Psoas muscle (tissue), 8 donors: ENCODE results near the gene ACADVL. TPM values are rescaled to one million over a fixed set of nuclear protein-coding genes. Genes with fewer than 3 reads are reported as not detected.

Source experiments
- ATAC-seq, 4 donors: fragments of 200-7000 bp; cut with Tn5 transposase; one replicate each; pipeline ENCODE4 v1.9.1; 2020; ENCODE audit warnings: moderate library complexity in 3 of 4, mild to moderate bottlenecking in 2 of 4
- DNase-seq, 2 donors: peaks; one replicate each; pipeline ENCODE4 v3.0.0-alpha.2; 2020
- H3K27ac ChIP-seq: fragments of 200-600 bp; one replicate; pipeline ENCODE4 v1.8.0; 2022
- H3K27me3 ChIP-seq, 3 donors: fragments of 200-600 bp in 1 of 3; one replicate each; pipeline versions ENCODE4 v1.6.1 to v1.8.0; 2013 to 2022; ENCODE audit warnings: low read length in 2 of 3, mild to moderate bottlenecking in 2 of 3, moderate library complexity in 1 of 3; ENCODE audit not compliant: insufficient read depth in 3 of 3
- H3K36me3 ChIP-seq, 2 donors: fragments of 200-600 bp in 1 of 2; one replicate each; pipeline versions ENCODE4 v1.6.1 to v1.8.0; 2013 to 2022; ENCODE audit warnings: low read depth in 1 of 2, mild to moderate bottlenecking in 1 of 2, moderate library complexity in 1 of 2; ENCODE audit not compliant: insufficient read depth in 1 of 2
- H3K4me1 ChIP-seq: fragments of 200-600 bp; one replicate; pipeline ENCODE4 v1.8.0; 2022
- H3K4me3 ChIP-seq: fragments of 200-600 bp; one replicate; pipeline ENCODE4 v1.8.0; 2022; ENCODE audit warnings: mild to moderate bottlenecking
- H3K9me3 ChIP-seq: fragments of 200-600 bp; one replicate; pipeline ENCODE4 v1.8.0; 2022
- WGBS, 3 donors: extraction: QIAGEN DNeasy Blood & Tissue Kit; methylation state at CpG; one replicate each; pipeline versions ENCODE4 v1.1.6 to v1.1.7; 2013; 5-methylcytosine and 5-hydroxymethylcytosine counted together
- intact Hi-C, 2 donors: fragments of 100-400 bp; cut with DNase I; formaldehyde crosslinking; loops; one replicate each; pipeline versions ENCODE4 v1.11.0 to v1.14.2; 2022
- polyA plus RNA-seq, 3 donors: library from polyadenylated mRNA; stranded (reverse); fragments of 200-250 nt; gene quantifications; one replicate each; pipeline ENCODE4 v1.2.3, GENCODE V29; 2013
- total RNA-seq, 4 donors: library from RNA; stranded (reverse); fragmentation: NEBNext Ultra II Directional in 2 of 4; extraction: Animal tissue kit (Norgen Biotek cat#: 25700) in 2 of 4; gene quantifications; one replicate each; pipeline versions ENCODE4 v1.2.1 to v1.2.4, GENCODE V29; 2021 to 2023
- TF ChIP-seq, protein P1 (sequence below): fragments of 200-600 bp; IDR thresholded peaks from one replicate; pipeline ENCODE4 v1.8.0; 2022; ENCODE audit warnings: antibody characterized with exemption
- donor health status: healthy with polysubstance abuse.
- donor health status: DM: no; HTN: no; CAD: no; lungs with moderate emphysema.
- donor health status: Bipolar disorder and iron deficiency.
- donor health status: healthy.
- donor health status: DM: yes; HTN: yes; CAD: no.
- donor health status: DM: no; HTN: no; CAD: no.
- donor health status: DM: no; HTN: no; CAD: no.
- donor health status: DM: yes; HTN: yes; CAD: no.

ACADVL gene
- total and polyA plus RNA-seq, 7 donors = 538 to 1,310 (median 1,030) TPM

DNA sequence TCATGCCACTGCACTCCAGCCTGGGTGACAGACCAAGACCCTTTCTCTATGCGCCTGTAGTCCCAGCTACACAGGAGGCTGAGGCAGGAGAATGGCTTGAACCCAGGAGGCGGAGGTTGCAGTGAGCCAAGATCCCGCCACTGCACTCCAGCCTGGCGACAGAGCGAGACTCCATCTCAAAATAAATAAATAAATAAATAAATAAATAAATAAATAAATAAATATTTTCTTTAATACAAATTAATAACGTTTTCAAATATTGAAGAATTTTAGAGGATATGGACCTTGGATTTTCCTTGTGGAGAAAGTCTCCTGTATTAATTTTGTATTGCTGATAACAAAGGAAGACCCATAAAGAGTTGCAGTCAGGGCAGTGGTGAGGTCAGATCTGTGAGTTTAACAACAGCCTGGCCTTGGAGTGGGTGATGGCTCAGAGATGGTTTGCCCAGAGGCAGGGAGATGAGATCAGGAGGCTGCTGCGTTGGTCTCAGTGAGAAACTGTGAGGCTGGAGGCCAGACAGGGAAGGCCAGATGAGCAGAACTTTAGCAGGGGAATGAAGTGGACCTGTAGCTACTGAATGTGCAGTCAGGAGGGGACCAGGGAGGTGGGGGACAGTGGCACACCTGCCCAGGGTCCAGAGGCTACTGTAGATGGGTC, 36.2 kb upstream of the ACADVL start:
- TF ChIP-seq, protein P1, sequence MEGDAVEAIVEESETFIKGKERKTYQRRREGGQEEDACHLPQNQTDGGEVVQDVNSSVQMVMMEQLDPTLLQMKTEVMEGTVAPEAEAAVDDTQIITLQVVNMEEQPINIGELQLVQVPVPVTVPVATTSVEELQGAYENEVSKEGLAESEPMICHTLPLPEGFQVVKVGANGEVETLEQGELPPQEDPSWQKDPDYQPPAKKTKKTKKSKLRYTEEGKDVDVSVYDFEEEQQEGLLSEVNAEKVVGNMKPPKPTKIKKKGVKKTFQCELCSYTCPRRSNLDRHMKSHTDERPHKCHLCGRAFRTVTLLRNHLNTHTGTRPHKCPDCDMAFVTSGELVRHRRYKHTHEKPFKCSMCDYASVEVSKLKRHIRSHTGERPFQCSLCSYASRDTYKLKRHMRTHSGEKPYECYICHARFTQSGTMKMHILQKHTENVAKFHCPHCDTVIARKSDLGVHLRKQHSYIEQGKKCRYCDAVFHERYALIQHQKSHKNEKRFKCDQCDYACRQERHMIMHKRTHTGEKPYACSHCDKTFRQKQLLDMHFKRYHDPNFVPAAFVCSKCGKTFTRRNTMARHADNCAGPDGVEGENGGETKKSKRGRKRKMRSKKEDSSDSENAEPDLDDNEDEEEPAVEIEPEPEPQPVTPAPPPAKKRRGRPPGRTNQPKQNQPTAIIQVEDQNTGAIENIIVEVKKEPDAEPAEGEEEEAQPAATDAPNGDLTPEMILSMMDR = no peak
- 83 to 87% (median 87%) methylated on average over 7 of the region's 7 CpGs for WGBS, 3 donors
- Histone ChIP-seq H3K36me3 (no peaks in the 10 kb centered on the region), H3K27me3 (peaks cover 0 to 7% (median 0%) of the 10 kb centered on the region in 3 donors), H3K4me1 (no peaks in the 10 kb centered on the region), H3K4me3 (no peak overlapping the region), H3K9me3 (no peaks in the 10 kb centered on the region), H3K27ac (no peak overlapping the region)
- intact Hi-C loops = no loop called here
- ATAC-seq (no peak), DNase-seq (no peak)

DNA sequence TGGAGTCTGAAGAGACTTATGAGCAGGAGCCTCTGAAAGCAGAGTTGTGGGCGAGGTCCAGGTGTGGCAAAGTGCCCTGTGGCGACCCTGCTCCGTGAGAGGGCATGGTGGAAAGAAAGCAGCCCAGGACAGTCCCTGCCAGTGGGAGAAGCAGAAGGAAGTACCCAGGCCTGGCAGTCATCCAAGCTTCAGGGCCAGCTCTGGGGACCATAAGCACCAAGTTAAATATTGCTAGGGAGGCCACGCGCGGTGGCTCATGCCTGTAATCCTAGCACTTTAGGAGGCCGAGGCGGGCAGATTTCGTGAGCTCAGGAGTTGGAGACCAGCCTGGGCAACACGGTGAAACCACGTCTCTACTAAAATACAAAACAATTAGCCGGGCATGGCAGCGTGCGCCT, 35.6 kb upstream of the ACADVL start:
- ATAC-seq (no peak), DNase-seq (no peak)
- TF ChIP-seq, protein P1 = no peak
- no peak overlapping the region for H3K27ac ChIP-seq
- WGBS, 3 donors = 74 to 76% (median 75%) methylated on average over 14 of the region's 14 CpGs
- no peak overlapping the region for H3K4me3 ChIP-seq
- H3K9me3 ChIP-seq = no peaks in the 10 kb centered on the region
- peaks cover 0 to 7% (median 0%) of the 10 kb centered on the region in 3 donors for H3K27me3 ChIP-seq
- intact Hi-C loops = no loop called here
- H3K4me1 ChIP-seq = no peaks in the 10 kb centered on the region
- H3K36me3 ChIP-seq = no peaks in the 10 kb centered on the region

DNA sequence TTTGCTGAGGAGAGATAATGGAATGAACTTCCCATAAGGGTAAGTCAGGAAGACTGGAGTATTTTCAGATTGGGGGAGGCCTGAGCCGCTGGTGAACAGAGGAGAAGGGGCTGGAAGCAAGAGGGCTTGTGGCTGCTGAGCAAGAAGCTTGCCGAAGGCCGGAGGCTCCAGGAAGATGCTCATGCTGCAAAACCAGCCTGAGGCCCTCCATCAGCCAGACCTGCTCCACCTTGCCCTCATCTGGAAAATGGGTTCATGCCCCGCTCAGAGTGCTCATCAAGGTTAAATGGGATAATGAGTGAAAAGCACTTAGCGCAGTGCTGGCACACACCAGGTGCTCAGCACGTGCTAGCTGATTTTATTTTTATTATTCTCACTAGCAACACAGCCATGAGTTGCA, 35.1 kb upstream of the ACADVL start:
- Histone ChIP-seq H3K27me3 (peaks cover 0 to 3% (median 0%) of the 10 kb centered on the region in 3 donors), H3K4me3 (no peak overlapping the region), H3K27ac (no peak overlapping the region), H3K36me3 (no peaks in the 10 kb centered on the region), H3K9me3 (no peaks in the 10 kb centered on the region), H3K4me1 (no peaks in the 10 kb centered on the region)
- WGBS, 3 donors = 82 to 85% (median 84%) methylated on average over 6 of the region's 6 CpGs
- no peak for ATAC-seq
- intact Hi-C loops = no loop called here
- no peak for DNase-seq
- TF ChIP-seq, protein P1 = no peak

DNA sequence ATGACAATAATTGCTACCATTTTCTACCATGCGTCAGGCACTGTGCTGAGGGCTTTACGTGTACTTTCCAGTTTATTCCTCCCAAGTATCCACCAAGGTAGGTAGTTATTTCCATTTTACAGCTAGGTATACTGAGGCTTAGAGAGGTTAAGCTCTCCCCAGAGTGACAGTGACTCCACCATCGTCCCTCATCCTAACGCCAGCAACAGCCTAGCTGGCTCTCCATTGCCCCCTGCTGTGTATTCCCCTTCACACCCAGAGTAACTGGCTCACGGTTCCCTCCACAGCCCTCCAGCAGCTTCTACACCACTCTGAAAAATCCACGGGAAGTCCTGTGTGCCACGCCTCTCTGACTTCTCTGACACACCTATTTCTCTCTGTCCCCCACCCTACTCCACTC, 33.5 kb upstream of the ACADVL start:
- no peak for DNase-seq
- intact Hi-C loops = no loop called here
- Histone ChIP-seq H3K27ac (no peak overlapping the region), H3K36me3 (no peaks in the 10 kb centered on the region), H3K4me3 (no peak overlapping the region), H3K27me3 (no peaks in the 10 kb centered on the region), H3K9me3 (no peaks in the 10 kb centered on the region), H3K4me1 (no peaks in the 10 kb centered on the region)
- ATAC-seq = no peak
- TF ChIP-seq, protein P1 = no peak
- WGBS, 3 donors = 53 to 68% (median 58%) methylated on average over 7 of the region's 7 CpGs
